ENCODE data around the gene NOX3.

The NOX3 gene

DNA sequence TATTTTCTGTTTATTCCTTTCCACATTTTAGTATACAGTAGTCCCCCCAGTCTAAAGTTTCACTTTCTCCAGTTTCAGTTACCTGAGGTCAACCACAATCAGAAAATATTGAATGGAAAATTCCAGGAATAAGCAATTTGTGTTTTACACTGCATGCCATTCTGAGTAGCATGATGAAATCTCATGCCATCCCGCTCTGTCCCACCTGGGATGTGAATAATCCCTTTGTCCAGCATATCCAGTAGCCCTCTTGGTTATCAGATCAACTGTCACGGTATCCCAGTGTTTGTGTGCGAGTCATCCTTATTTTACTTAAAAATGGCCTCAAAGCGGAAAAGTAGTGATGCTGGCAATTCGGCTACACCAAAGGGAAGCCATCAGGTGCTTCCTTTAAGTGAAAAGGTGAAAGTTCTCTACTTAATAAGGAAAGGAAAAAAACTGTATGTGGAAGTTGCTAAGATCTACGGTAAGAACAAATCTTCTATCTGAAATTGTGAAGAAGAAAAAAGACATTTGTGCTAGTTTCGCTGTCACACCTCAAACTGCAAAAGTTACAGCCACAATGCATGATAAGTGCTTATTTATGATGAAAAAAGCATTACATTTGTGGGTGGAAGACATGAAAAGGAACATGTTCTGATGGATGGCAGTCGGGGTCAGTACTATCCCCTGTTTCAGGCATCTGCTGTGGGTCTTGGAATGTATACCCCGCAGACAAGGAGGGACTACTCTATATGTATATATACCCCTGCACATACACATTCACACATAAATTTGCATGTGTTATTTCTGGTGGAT is 11.3 kb downstream of the NOX3 start:
- no peak for DNase-seq (ENCODE audit: low read depth)
- TF ChIP-seq, protein P1, sequence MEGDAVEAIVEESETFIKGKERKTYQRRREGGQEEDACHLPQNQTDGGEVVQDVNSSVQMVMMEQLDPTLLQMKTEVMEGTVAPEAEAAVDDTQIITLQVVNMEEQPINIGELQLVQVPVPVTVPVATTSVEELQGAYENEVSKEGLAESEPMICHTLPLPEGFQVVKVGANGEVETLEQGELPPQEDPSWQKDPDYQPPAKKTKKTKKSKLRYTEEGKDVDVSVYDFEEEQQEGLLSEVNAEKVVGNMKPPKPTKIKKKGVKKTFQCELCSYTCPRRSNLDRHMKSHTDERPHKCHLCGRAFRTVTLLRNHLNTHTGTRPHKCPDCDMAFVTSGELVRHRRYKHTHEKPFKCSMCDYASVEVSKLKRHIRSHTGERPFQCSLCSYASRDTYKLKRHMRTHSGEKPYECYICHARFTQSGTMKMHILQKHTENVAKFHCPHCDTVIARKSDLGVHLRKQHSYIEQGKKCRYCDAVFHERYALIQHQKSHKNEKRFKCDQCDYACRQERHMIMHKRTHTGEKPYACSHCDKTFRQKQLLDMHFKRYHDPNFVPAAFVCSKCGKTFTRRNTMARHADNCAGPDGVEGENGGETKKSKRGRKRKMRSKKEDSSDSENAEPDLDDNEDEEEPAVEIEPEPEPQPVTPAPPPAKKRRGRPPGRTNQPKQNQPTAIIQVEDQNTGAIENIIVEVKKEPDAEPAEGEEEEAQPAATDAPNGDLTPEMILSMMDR (conservative IDR thresholded peaks at IDR 0.05; ENCODE audit: control insufficient read depth, insufficient read depth, low read depth, low read length): no peak
- no peak overlapping the region for H3K4me3 ChIP-seq (ENCODE audit: control insufficient read depth, low read depth, low read length)

DNA sequence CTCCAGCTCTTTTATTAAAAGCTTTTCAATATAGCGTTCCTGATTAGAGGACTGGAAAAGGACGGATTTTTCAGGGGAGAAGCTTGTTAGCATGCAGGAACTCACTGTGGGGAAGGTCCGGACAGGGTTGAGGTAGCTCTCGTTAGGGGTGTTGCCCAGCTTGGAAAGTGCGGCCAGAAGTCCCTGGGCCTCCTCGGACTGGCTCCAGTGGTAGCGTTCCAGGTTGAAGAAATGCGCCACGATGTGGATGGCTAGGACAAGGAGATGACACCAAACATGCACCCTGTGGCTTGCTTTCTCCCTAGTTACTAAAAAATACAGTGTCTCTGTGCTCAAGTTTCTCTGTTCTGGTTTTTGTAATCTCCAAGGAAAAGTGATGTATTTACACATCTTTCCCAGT is 12.5 kb downstream of the NOX3 start:
- H3K4me3 ChIP-seq (ENCODE audit: control insufficient read depth, low read depth, low read length): no peak overlapping the region
- TF ChIP-seq, protein P1 (conservative IDR thresholded peaks at IDR 0.05; ENCODE audit: control insufficient read depth, insufficient read depth, low read depth, low read length): no peak
- no peak for DNase-seq (ENCODE audit: low read depth)

DNA sequence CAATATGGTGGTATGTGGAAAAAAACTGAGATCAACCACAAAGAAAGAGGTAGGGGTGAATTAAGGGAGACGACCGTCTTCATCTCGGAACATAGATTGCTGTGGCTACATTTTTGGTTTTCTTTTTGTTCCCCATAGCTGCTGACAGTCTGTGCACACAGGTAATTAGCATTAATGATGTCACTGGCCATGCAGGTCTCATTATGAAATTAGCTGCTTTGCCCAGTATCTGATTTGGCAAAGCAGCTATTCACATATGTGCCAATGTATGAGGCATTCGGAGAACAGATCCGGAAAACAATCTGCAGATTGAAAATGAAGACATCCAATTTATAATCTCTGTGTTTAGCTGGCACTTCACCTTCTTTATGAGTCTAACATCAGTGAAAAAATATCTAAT is 13.1 kb downstream of the NOX3 start:
- no peak overlapping the region for H3K4me3 ChIP-seq (ENCODE audit: control insufficient read depth, low read depth, low read length)
- TF ChIP-seq, protein P1 (conservative IDR thresholded peaks at IDR 0.05; ENCODE audit: control insufficient read depth, insufficient read depth, low read depth, low read length): no peak

DNA sequence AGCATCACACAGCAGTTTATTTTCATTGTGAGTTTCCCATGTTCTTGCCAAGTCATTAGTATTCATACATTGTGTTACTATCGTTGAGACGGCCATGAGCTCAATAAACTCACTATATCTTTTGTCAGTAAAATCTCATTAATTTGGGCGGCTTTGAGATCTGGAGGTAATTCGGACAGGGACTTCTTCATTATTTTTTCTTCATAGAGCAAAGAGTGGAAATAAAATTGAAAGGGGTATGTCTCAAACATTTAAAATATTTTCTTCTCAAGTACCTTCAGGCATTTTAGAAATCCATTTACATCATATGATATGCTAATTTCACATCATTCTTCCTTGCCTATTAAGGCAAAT is 14.6 kb downstream of the NOX3 start:
- DNase-seq (ENCODE audit: low read depth): no peak
- no peak overlapping the region for H3K4me3 ChIP-seq (ENCODE audit: control insufficient read depth, low read depth, low read length)
- TF ChIP-seq, protein P1 (conservative IDR thresholded peaks at IDR 0.05; ENCODE audit: control insufficient read depth, insufficient read depth, low read depth, low read length): no peak

More for the DNA sequence above, 13.1 kb downstream of the NOX3 start:
- DNase-seq (ENCODE audit: low read depth): no peak

DNA sequence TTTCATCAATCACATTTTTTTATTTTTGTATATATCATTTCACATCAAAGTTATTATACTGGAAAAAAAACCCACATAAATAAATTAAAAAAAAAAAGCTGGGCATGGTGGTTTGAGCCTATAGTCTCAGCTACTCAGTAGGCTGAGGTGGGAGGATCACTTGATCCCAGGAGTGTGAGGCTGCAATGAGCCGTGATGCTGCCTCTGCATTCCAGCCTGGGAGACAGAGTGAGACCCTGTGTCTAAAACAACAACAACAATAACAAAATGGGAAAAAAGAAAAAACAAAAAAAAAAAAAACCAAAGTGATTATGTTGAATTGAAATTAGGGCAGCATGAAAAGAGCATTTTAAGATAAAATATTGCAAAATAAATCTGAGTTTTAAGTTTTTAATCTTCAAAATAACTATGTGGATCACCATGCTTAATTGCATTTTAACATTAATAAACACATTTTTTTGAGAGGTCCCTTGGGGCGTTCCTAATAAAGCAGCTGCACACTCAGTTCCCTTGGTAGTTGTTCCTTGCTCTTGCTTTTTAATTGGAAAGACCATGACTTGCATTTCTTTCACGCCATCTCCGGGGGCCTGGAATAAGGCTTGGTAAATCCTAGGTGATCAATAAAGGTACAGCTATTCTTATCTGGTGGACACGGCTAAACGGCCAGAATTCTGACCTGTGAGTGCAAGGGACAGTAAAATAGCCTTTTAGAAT is 15.1 kb downstream of the NOX3 start:
- H3K4me3 ChIP-seq (ENCODE audit: control insufficient read depth, low read depth, low read length): no peak overlapping the region
- no peak for DNase-seq (ENCODE audit: low read depth)
- TF ChIP-seq, protein P1 (conservative IDR thresholded peaks at IDR 0.05; ENCODE audit: control insufficient read depth, insufficient read depth, low read depth, low read length): no peak

DNA sequence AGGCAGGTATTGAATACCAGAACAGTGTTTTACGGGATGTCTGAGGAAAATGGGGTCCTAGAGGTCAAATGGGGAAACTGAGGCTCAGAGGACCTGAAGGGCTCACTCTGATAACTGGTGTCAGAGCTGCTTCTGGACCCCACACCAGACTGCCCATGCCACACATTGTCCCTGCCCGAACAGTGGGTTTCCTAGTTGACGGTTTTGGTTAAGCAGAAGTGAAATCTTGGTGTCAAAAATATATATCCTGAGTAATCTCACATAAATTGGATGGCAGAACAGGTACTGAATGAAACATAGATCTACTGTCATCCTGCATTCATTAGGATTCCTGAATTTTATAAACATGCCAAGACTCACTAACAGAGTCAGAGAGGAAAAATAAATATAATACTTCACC is 16.3 kb downstream of the NOX3 start:
- H3K4me3 ChIP-seq (ENCODE audit: control insufficient read depth, low read depth, low read length): no peak overlapping the region
- DNase-seq (ENCODE audit: low read depth): no peak
- TF ChIP-seq, protein P1 (conservative IDR thresholded peaks at IDR 0.05; ENCODE audit: control insufficient read depth, insufficient read depth, low read depth, low read length): no peak

Data from fibroblast of mammary gland (primary cell).